ENCODE results near the gene DHRS7C.

Gene DHRS7C

DNA sequence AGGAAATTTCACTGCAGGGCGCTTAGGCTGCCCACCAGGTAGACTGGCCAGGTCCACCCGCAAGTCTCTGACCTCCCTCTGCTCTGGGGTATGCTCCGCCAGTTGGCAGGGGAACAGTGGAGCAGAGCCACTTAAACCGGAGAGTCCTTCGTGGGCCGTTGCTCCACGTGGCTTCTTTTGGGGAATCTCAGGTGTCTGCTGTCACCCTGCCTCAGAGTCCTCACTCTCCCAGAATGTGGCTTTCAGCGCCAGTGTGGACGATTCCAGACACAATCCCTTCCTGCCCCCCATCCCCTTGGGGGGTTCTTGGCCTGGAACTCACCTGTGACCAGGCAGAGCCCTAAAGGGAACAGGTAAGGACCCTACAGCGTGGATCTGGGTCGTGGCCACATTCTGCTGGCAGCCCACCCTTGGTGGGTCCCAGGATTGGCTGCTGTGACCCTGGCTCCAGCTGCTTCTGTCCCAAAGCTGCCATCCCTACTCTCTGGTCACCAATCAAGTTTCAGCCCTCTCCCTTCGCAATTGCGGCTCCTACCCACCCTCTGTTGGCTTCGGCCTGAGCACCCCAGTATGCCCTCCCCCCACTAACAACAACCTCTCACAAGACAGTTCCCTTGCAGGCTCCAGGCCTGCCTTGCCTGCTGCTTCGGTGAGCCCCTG lies 22.2 kb downstream of the DHRS7C start:
- TF ChIP-seq, protein P1, sequence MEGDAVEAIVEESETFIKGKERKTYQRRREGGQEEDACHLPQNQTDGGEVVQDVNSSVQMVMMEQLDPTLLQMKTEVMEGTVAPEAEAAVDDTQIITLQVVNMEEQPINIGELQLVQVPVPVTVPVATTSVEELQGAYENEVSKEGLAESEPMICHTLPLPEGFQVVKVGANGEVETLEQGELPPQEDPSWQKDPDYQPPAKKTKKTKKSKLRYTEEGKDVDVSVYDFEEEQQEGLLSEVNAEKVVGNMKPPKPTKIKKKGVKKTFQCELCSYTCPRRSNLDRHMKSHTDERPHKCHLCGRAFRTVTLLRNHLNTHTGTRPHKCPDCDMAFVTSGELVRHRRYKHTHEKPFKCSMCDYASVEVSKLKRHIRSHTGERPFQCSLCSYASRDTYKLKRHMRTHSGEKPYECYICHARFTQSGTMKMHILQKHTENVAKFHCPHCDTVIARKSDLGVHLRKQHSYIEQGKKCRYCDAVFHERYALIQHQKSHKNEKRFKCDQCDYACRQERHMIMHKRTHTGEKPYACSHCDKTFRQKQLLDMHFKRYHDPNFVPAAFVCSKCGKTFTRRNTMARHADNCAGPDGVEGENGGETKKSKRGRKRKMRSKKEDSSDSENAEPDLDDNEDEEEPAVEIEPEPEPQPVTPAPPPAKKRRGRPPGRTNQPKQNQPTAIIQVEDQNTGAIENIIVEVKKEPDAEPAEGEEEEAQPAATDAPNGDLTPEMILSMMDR (IDR thresholded peaks at IDR 0.05; ENCODE audit: borderline replicate concordance, extremely low read depth, low read length, poor library complexity, severe bottlenecking): no peak
- TF ChIP-seq EZH2 (IDR thresholded peaks at IDR 0.05; ENCODE audit: borderline replicate concordance, low read depth, low read length, severe bottlenecking): no peak
- Histone ChIP-seq H3K4me2 (ENCODE audit: insufficient read depth, low read length) (no peak overlapping the region), H3K4me1 (ENCODE audit: insufficient read depth, low read length) (no peaks in the 10 kb centered on the region), H3K4me3 (ENCODE audit: low read depth in 1 of 2, low read length in 2 of 2) (no peak overlapping the region), H3K27me3 (ENCODE audit: insufficient read depth, low read length, poor library complexity) (peaks cover 7% of the 10 kb centered on the region), H2AFZ (ENCODE audit: low read depth, low read length) (no peak overlapping the region), H4K20me1 (ENCODE audit: insufficient read depth, low read length) (0 out of 2 replicates have a peak, but pooled peaks cover 4% of the 10 kb centered on the region), H3K36me3 (ENCODE audit: insufficient read depth, low read length) (no peaks in the 10 kb centered on the region), H3K79me2 (ENCODE audit: insufficient read depth, low read length) (no peaks in the 10 kb centered on the region), H3K27ac (ENCODE audit: low read length) (no peak overlapping the region), H3K9me3 (ENCODE audit: insufficient read depth, low read length, severe bottlenecking) (no peaks in the 10 kb centered on the region), H3K9ac (ENCODE audit: low read depth, low read length) (no peak overlapping the region)
- DNase-seq (no peak), ATAC-seq (ENCODE audit: insufficient read depth, low read depth) (no peak)

DNA sequence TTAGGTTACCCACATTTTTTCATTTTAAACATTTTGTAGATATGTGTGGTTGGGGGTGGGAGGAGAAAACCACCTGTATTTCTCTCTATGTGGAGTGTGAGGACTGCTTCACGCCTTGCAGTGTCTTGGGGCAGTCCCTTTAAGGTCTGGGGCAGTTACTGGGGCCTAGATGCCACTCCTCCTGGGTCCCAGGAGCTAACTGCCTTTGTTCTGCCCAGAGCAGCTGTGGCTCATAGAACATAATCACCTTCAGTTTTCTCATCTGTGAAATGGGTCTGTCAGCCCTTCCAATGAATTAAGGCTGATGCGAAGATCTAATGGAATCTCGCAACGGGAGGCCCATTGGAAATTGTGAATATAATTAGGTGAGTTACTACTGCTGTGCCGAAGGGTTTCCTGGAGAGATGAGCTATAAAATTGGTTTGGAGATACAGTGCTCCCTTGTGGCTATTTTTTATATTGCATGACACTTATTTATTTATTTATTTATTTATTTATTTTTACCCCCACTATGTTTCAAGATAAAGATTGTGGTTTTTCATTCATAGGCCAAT lies 22.9 kb downstream of the DHRS7C start:
- Histone ChIP-seq H3K4me2 (ENCODE audit: insufficient read depth, low read length) (no peak overlapping the region), H3K27me3 (ENCODE audit: insufficient read depth, low read length, poor library complexity) (peaks cover 7% of the 10 kb centered on the region), H3K9ac (ENCODE audit: low read depth, low read length) (no peak overlapping the region), H4K20me1 (ENCODE audit: insufficient read depth, low read length) (0 out of 2 replicates have a peak, but pooled peaks cover 4% of the 10 kb centered on the region), H3K27ac (ENCODE audit: low read length) (no peak overlapping the region), H3K4me3 (ENCODE audit: low read depth in 1 of 2, low read length in 2 of 2) (no peak overlapping the region), H3K4me1 (ENCODE audit: insufficient read depth, low read length) (no peaks in the 10 kb centered on the region), H3K36me3 (ENCODE audit: insufficient read depth, low read length) (no peaks in the 10 kb centered on the region), H3K9me3 (ENCODE audit: insufficient read depth, low read length, severe bottlenecking) (no peaks in the 10 kb centered on the region), H3K79me2 (ENCODE audit: insufficient read depth, low read length) (no peaks in the 10 kb centered on the region), H2AFZ (ENCODE audit: low read depth, low read length) (no peak overlapping the region)
- DNase-seq (no peak), ATAC-seq (ENCODE audit: insufficient read depth, low read depth) (no peak)
- TF ChIP-seq, protein P1 (IDR thresholded peaks at IDR 0.05; ENCODE audit: borderline replicate concordance, extremely low read depth, low read length, poor library complexity, severe bottlenecking): peak; percentile 43
- TF ChIP-seq EZH2 (IDR thresholded peaks at IDR 0.05; ENCODE audit: borderline replicate concordance, low read depth, low read length, severe bottlenecking): no peak

DNA sequence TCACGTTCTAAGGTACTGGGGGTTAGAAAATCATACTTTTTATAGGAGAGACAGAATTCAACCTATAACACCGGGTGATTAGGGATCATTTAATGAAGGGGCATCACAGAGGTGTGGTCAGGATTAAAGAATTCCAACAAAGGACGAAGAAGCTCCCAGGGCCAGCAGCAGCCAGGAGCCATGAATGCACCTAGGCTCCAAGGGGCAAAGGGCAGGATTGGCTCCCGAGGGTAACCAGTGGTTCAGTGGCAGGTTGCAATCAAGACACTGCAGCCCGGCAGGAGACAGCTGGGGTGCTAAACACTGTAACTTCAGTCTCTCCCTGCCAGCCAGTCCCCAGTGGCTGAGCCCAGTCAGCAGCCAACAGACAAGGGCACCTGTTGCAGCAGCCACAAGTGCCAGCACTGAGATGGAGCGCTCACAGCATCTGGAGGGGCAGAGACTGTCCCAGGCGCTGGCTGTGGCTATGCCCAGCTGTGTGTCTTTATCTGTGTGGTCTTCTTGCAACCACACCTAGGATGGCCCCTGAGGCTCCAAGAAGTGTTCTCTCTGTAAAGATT lies 23.9 kb downstream of the DHRS7C start:
- H3K27ac ChIP-seq (ENCODE audit: low read length): no peak overlapping the region
- ATAC-seq (ENCODE audit: insufficient read depth, low read depth): no peak
- 0 out of 2 replicates have a peak, but pooled peaks cover 4% of the 10 kb centered on the region for H4K20me1 ChIP-seq (ENCODE audit: insufficient read depth, low read length)
- no peaks in the 10 kb centered on the region for H3K4me1 ChIP-seq (ENCODE audit: insufficient read depth, low read length)
- no peaks in the 10 kb centered on the region for H3K9me3 ChIP-seq (ENCODE audit: insufficient read depth, low read length, severe bottlenecking)
- peak; percentile 10 for DNase-seq
- TF ChIP-seq, protein P1 (IDR thresholded peaks at IDR 0.05; ENCODE audit: borderline replicate concordance, extremely low read depth, low read length, poor library complexity, severe bottlenecking): no peak
- no peak for TF ChIP-seq EZH2 (IDR thresholded peaks at IDR 0.05; ENCODE audit: borderline replicate concordance, low read depth, low read length, severe bottlenecking)
- no peak overlapping the region for H3K4me3 ChIP-seq (ENCODE audit: low read depth in 1 of 2, low read length in 2 of 2)
- H3K79me2 ChIP-seq (ENCODE audit: insufficient read depth, low read length): no peaks in the 10 kb centered on the region
- H3K9ac ChIP-seq (ENCODE audit: low read depth, low read length): no peak overlapping the region
- H2AFZ ChIP-seq (ENCODE audit: low read depth, low read length): no peak overlapping the region
- H3K36me3 ChIP-seq (ENCODE audit: insufficient read depth, low read length): no peaks in the 10 kb centered on the region
- peaks cover 7% of the 10 kb centered on the region for H3K27me3 ChIP-seq (ENCODE audit: insufficient read depth, low read length, poor library complexity)
- no peak overlapping the region for H3K4me2 ChIP-seq (ENCODE audit: insufficient read depth, low read length)
